ENCODE results near the gene SLC4A8. TPM values are rescaled to one million over a fixed set of nuclear protein-coding genes. Genes with fewer than 3 reads are reported as not detected.

The SLC4A8 gene
- total and polyA plus RNA-seq, 2 donors (not counting 3 experiments of a cell fraction or from before 2014, with no cell fraction given): 4.7 to 9.7 TPM

GRCh38 chr12:51520576-51521325 is 96.1 kb downstream of the SLC4A8 start:
- H2AFZ ChIP-seq (ENCODE audit: low read depth, low read length): no peak overlapping the region
- H3K27me3 ChIP-seq (ENCODE audit: control insufficient read depth in 2 of 2, insufficient read depth in 2 of 2, low read length in 2 of 2): peaks cover 0 to 7% of the 10 kb centered on the region in 2 experiments
- TF ChIP-seq CTCF (IDR thresholded peaks at IDR 0.05; ENCODE audit: extremely low read depth in 1 of 2, insufficient read depth in 1 of 2, low read depth in 1 of 2, low read length in 2 of 2): no peak
- no peak for TF ChIP-seq FOS (IDR thresholded peaks at IDR 0.05; ENCODE audit: borderline replicate concordance, insufficient read depth, low read length)
- no peak for TF ChIP-seq GATA2 (IDR thresholded peaks at IDR 0.05; ENCODE audit: insufficient read depth, insufficient read length, low read depth, low read length)
- TF ChIP-seq MAX (IDR thresholded peaks at IDR 0.05; ENCODE audit: insufficient read depth, insufficient read length): no peak
- TF ChIP-seq POLR2AphosphoS5 (IDR thresholded peaks at IDR 0.05; ENCODE audit: insufficient read depth, low read depth, low read length): no peak
- no peak for TF ChIP-seq EZH2 (IDR thresholded peaks at IDR 0.05; ENCODE audit: borderline replicate concordance, low read depth, low read length, severe bottlenecking)
- TF ChIP-seq POLR2A (IDR thresholded peaks at IDR 0.05; ENCODE audit: low read depth, low read length): no peak
- no peak for TF ChIP-seq JUN (IDR thresholded peaks at IDR 0.05; ENCODE audit: borderline replicate concordance, insufficient read depth, insufficient read length, low read depth)
- no peak for TF ChIP-seq MYC (IDR thresholded peaks at IDR 0.05; ENCODE audit: low read depth, low read length)
- H3K36me3 ChIP-seq (ENCODE audit: control insufficient read depth in 2 of 2, extremely low read depth in 1 of 2, insufficient read depth in 2 of 2, low read length in 2 of 2): no peaks in the 10 kb centered on the region
- DNase-seq (ENCODE audit: low read depth, low spot score): no peak
- no peak for FAIRE-seq
- intact Hi-C loops (cut with micrococcal nuclease): no loop called here
- ChIA-PET POLR2A (no interaction called here), CTCF (interaction anchor here (1.0 to 4.0 kb wide), 8 partner anchors 9 to 303 kb away, joined by 3 to 26 read pairs (median 8); a partner anchor contains a TSS)
- no peaks in the 10 kb centered on the region for H3K9me1 ChIP-seq (replicated peaks; ENCODE audit: control insufficient read depth, extremely low read depth, insufficient read depth, low read length)
- H3K4me1 ChIP-seq (ENCODE audit: control insufficient read depth, extremely low read depth, insufficient read depth, low read length): no peaks in the 10 kb centered on the region
- no peaks in the 10 kb centered on the region for H3K9me3 ChIP-seq (replicated peaks; ENCODE audit: control insufficient read depth, insufficient read depth, low read length)
- no peak overlapping the region for H3K27ac ChIP-seq (ENCODE audit: insufficient read depth, low read depth, low read length)
- H3K79me2 ChIP-seq (ENCODE audit: control insufficient read depth, insufficient read depth, low read length): no peaks in the 10 kb centered on the region
- H4K20me1 ChIP-seq (replicated peaks; ENCODE audit: control insufficient read depth, extremely low read depth, insufficient read depth, low read length): no peaks in the 10 kb centered on the region
- no peak overlapping the region for H3K4me3 ChIP-seq (replicated peaks in 1 of 3; ENCODE audit: insufficient read depth in 1 of 3, low read depth in 1 of 3, low read length in 3 of 3)
- dilution Hi-C loops (cut with MboI; ENCODE audit: extremely low pct_ligation_motif_present, low sequenced_read_pairs): no loop called here
- H3K4me2 ChIP-seq (ENCODE audit: insufficient read depth, low read length): no peak overlapping the region
- no TSS peak for BruUV-seq (replicated peaks)
- no peak overlapping the region for H3K9ac ChIP-seq (replicated peaks; ENCODE audit: extremely low read depth, insufficient read depth, low read length)
